ENCODE measurements around the gene OR8G5.
"Not testable (repeated sequence)": the region's sequence is repeated elsewhere in the genome, so short reads cannot be mapped to it uniquely, and the experiment has no call there.

DNA sequence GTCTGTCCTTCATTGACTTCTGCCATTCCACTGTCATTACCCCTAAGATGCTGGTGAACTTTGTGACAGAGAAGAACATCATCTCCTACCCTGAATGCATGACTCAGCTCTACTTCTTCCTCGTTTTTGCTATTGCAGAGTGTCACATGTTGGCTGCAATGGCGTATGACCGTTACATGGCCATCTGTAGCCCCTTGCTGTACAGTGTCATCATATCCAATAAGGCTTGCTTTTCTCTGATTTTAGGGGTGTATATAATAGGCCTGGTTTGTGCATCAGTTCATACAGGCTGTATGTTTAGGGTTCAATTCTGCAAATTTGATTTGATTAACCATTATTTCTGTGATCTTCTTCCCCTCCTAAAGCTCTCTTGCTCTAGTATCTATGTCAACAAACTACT lies 6.3 kb upstream of the OR8G5 start:
- TF ChIP-seq, protein P1, sequence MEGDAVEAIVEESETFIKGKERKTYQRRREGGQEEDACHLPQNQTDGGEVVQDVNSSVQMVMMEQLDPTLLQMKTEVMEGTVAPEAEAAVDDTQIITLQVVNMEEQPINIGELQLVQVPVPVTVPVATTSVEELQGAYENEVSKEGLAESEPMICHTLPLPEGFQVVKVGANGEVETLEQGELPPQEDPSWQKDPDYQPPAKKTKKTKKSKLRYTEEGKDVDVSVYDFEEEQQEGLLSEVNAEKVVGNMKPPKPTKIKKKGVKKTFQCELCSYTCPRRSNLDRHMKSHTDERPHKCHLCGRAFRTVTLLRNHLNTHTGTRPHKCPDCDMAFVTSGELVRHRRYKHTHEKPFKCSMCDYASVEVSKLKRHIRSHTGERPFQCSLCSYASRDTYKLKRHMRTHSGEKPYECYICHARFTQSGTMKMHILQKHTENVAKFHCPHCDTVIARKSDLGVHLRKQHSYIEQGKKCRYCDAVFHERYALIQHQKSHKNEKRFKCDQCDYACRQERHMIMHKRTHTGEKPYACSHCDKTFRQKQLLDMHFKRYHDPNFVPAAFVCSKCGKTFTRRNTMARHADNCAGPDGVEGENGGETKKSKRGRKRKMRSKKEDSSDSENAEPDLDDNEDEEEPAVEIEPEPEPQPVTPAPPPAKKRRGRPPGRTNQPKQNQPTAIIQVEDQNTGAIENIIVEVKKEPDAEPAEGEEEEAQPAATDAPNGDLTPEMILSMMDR (IDR thresholded peaks at IDR 0.05; ENCODE audit: poor library complexity, severe bottlenecking) = not testable (repeated sequence)
- TF ChIP-seq, protein P2, sequence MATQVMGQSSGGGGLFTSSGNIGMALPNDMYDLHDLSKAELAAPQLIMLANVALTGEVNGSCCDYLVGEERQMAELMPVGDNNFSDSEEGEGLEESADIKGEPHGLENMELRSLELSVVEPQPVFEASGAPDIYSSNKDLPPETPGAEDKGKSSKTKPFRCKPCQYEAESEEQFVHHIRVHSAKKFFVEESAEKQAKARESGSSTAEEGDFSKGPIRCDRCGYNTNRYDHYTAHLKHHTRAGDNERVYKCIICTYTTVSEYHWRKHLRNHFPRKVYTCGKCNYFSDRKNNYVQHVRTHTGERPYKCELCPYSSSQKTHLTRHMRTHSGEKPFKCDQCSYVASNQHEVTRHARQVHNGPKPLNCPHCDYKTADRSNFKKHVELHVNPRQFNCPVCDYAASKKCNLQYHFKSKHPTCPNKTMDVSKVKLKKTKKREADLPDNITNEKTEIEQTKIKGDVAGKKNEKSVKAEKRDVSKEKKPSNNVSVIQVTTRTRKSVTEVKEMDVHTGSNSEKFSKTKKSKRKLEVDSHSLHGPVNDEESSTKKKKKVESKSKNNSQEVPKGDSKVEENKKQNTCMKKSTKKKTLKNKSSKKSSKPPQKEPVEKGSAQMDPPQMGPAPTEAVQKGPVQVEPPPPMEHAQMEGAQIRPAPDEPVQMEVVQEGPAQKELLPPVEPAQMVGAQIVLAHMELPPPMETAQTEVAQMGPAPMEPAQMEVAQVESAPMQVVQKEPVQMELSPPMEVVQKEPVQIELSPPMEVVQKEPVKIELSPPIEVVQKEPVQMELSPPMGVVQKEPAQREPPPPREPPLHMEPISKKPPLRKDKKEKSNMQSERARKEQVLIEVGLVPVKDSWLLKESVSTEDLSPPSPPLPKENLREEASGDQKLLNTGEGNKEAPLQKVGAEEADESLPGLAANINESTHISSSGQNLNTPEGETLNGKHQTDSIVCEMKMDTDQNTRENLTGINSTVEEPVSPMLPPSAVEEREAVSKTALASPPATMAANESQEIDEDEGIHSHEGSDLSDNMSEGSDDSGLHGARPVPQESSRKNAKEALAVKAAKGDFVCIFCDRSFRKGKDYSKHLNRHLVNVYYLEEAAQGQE (IDR thresholded peaks at IDR 0.05; ENCODE audit: borderline replicate concordance) = not testable (repeated sequence)
- not testable (repeated sequence) for TF ChIP-seq EZH2 (IDR thresholded peaks at IDR 0.05; ENCODE audit: borderline replicate concordance, insufficient read depth, low read length, poor library complexity, severe bottlenecking); MXI1 (conservative IDR thresholded peaks at IDR 0.05; ENCODE audit: poor library complexity, severe bottlenecking)

All from neural cell (in vitro differentiated cells).